Ishikawa (cell line): ENCODE data around the gene FAM222A.

Source experiments
- EGR1 ChIP-seq: IDR thresholded peaks from 2 replicates; pipeline ENCODE4 v1.6.1; 2012
- FOXM1 ChIP-seq: IDR thresholded peaks from 2 replicates; pipeline ENCODE4 v1.6.1; 2012; ENCODE audit warnings: low read depth, borderline replicate concordance
- TAF1 ChIP-seq: IDR thresholded peaks from 2 replicates; pipeline ENCODE4 v1.6.1; 2012; ENCODE audit warnings: low read depth, mild to moderate bottlenecking

- TF ChIP-seq EGR1, result no peak
- TF ChIP-seq TAF1, result no peak
- TF ChIP-seq FOXM1, result no peak
These were observed 80.3 kb downstream of the FAM222A start for GRCh38 chr12:109793826-109794501.
